ENCODE results near the gene FAM131A. TPM values are rescaled to one million over a fixed set of nuclear protein-coding genes. Genes with fewer than 3 reads are reported as not detected.

Gene FAM131A
- total and polyA plus RNA-seq, 10 of the 15 experiments (the other 5 are each of a cell fraction or from before 2014, with no cell fraction given), result 0.31 to 4.5 (median 1.5) TPM

DNA sequence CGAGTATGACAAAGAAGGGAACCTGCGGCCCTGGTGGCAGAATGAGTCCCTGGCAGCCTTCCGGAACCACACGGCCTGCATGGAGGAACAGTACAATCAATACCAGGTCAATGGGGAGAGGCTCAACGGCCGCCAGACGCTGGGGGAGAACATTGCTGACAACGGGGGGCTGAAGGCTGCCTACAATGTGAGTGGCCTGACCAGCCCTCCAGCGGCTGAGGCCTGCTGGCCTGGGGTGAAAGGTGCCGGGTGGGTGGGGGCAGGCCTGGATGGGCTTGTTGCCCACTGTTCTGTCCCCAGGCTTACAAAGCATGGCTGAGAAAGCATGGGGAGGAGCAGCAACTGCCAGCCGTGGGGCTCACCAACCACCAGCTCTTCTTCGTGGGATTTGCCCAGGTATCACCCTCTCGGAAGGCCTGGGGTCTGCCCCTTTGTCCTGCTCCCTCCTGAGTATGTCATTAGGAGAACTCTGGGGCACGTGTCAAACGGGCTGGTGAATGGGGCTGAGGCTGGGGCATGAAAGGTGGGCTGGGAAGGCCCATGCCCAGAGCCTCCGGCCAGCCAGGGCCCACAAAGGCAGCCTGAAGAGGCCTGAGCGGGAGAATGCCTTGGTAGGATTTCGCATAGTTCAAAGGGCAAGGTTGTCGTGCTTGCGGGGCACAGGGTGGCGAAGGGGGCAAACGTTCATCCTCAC lies 46.2 kb upstream of the FAM131A start:
- H3K4me1 ChIP-seq (ENCODE audit: control insufficient read depth, insufficient read depth, low read length), result no peaks in the 10 kb centered on the region
- RAD21 ChIA-PET (ENCODE audit: unreplicated experiment), result interaction anchor here (1.0 to 1.6 kb wide), 2 partner anchors 64 to 395 kb away, joined by 4 to 5 read pairs; no protein-coding TSS in a partner anchor
- H3K4me3 ChIP-seq, result no peak overlapping the region
- no peak for DNase-seq (ENCODE audit: low read depth, low spot score)
- ATAC-seq, result no peak
- H3K9ac ChIP-seq (ENCODE audit: control insufficient read depth, insufficient read depth, low read length), result no peak overlapping the region
- in situ Hi-C loops (cut with MboI), result no loop called here
- CTCF ChIA-PET, result interaction anchor here (1.3 to 1.8 kb wide), 2 partner anchors 14 to 64 kb away, joined by 4 to 5 read pairs; no protein-coding TSS in a partner anchor
- no TSS peak for BruUV-seq (replicated peaks)
- no peaks in the 10 kb centered on the region for H3K9me3 ChIP-seq (replicated peaks; ENCODE audit: control insufficient read depth, insufficient read depth, low read length)
- no peak for FAIRE-seq
- no peak overlapping the region for H3K27ac ChIP-seq (ENCODE audit: control insufficient read depth, insufficient read depth)
- H3K36me3 ChIP-seq (ENCODE audit: control insufficient read depth in 2 of 2, insufficient read depth in 2 of 2, low read length in 1 of 2), result no peaks in the 10 kb centered on the region
- POLR2A ChIA-PET, result no interaction called here
- H3K79me2 ChIP-seq (ENCODE audit: control insufficient read depth, insufficient read depth, low read length), result no peaks in the 10 kb centered on the region
- 49% methylated on average over 22 of the region's 22 CpGs for WGBS (ENCODE audit: insufficient coverage, insufficient replicate concordance, low lambda C conversion rate, missing lambda C conversion rate)
- intact Hi-C loops (cut with micrococcal nuclease; ENCODE audit: unreplicated experiment), result no loop called here
- H3K4me2 ChIP-seq (ENCODE audit: control insufficient read depth, insufficient read depth), result no peak overlapping the region
- H3K27me3 ChIP-seq (replicated peaks in 1 of 2; ENCODE audit: control insufficient read depth in 2 of 2, insufficient read depth in 2 of 2, low read length in 1 of 2), result no peaks in the 10 kb centered on the region
- no peak overlapping the region for H2AFZ ChIP-seq (ENCODE audit: control insufficient read depth, low read depth, low read length)
- TF ChIP-seq POLR2A (IDR thresholded peaks at IDR 0.05; ENCODE audit: low read depth, low read length), result no peak
- no peak for TF ChIP-seq HDAC6 (IDR thresholded peaks at IDR 0.05; ENCODE audit: unreplicated experiment)
- no peak for TF ChIP-seq SREBF2 (IDR thresholded peaks at IDR 0.05; ENCODE audit: low read length)
- no peaks in the 10 kb centered on the region for H4K20me1 ChIP-seq (ENCODE audit: control insufficient read depth, insufficient read depth)
- SMC1A ChIA-PET (ENCODE audit: uncharacterized antibody, unreplicated experiment), result no interaction called here

DNA sequence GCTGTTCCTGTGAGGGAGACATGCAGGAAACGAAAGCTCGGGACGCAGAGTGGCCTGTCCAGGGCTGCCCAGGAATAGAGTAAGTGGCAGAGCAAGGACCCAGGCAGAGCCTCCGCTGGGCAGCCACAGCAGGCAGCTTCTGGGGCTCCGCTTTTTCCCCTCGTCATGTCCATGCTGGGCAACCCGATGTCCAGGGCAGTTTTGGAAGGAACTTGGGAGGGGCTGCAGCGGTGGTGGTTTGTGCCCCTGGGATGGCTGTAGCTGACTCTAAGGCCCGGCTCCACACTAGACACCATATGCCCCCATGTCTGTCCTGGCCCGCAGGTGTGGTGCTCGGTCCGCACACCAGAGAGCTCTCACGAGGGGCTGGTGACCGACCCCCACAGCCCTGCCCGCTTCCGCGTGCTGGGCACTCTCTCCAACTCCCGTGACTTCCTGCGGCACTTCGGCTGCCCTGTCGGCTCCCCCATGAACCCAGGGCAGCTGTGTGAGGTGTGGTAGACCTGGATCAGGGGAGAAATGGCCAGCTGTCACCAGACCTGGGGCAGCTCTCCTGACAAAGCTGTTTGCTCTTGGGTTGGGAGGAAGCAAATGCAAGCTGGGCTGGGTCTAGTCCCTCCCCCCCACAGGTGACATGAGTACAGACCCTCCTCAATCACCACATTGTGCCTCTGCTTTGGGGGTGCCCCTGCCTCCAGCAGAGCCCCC lies 45.5 kb upstream of the FAM131A start:
- in situ Hi-C loops (cut with MboI) (no loop called here), intact Hi-C loops (cut with micrococcal nuclease; ENCODE audit: unreplicated experiment) (no loop called here)
- ATAC-seq (no peak), DNase-seq (ENCODE audit: low read depth, low spot score) (no peak), FAIRE-seq (no peak)
- WGBS (ENCODE audit: insufficient coverage, insufficient replicate concordance, low lambda C conversion rate, missing lambda C conversion rate), result 52% methylated on average over 21 of the region's 21 CpGs
- no peaks in the 10 kb centered on the region for H3K27me3 ChIP-seq (replicated peaks in 1 of 2; ENCODE audit: control insufficient read depth in 2 of 2, insufficient read depth in 2 of 2, low read length in 1 of 2)
- SMC1A ChIA-PET (ENCODE audit: uncharacterized antibody, unreplicated experiment), result interaction anchor here (1.2 kb wide), 1 partner anchor 42 kb away, joined by 3 read pairs; the partner anchor contains the start of gene EEF1AKMT4
- H3K36me3 ChIP-seq (ENCODE audit: control insufficient read depth in 2 of 2, insufficient read depth in 2 of 2, low read length in 1 of 2), result no peaks in the 10 kb centered on the region
- TF ChIP-seq ZNF217 (IDR thresholded peaks at IDR 0.05) (no peak), SUPT20H (IDR thresholded peaks at IDR 0.05; ENCODE audit: borderline replicate concordance, control insufficient read depth, low read depth, low read length) (no peak), TCF7 (IDR thresholded peaks at IDR 0.05; ENCODE audit: borderline replicate concordance) (no peak)
- no peaks in the 10 kb centered on the region for H4K20me1 ChIP-seq (ENCODE audit: control insufficient read depth, insufficient read depth)
- POLR2A ChIA-PET, result no interaction called here
- no peak overlapping the region for H3K9ac ChIP-seq (ENCODE audit: control insufficient read depth, insufficient read depth, low read length)
- no peaks in the 10 kb centered on the region for H3K79me2 ChIP-seq (ENCODE audit: control insufficient read depth, insufficient read depth, low read length)
- H3K27ac ChIP-seq (ENCODE audit: control insufficient read depth, insufficient read depth), result no peak overlapping the region
- no peak overlapping the region for H3K4me3 ChIP-seq
- no peak overlapping the region for H2AFZ ChIP-seq (ENCODE audit: control insufficient read depth, low read depth, low read length)
- H3K9me3 ChIP-seq (replicated peaks; ENCODE audit: control insufficient read depth, insufficient read depth, low read length), result no peaks in the 10 kb centered on the region
- CTCF ChIA-PET, result interaction anchor here (0.7 to 1.3 kb wide), 3 partner anchors 14 to 878 kb away, joined by 3 to 4 read pairs (median 4); no protein-coding TSS in a partner anchor
- BruUV-seq (replicated peaks), result no TSS peak
- H3K4me2 ChIP-seq (ENCODE audit: control insufficient read depth, insufficient read depth), result no peak overlapping the region
- RAD21 ChIA-PET (ENCODE audit: unreplicated experiment), result interaction anchor here (1.6 kb wide), 1 partner anchor 64 kb away, joined by 5 read pairs; no protein-coding TSS in a partner anchor
- H3K4me1 ChIP-seq (ENCODE audit: control insufficient read depth, insufficient read depth, low read length), result no peaks in the 10 kb centered on the region
